HPDE6-E6E7 (cell line): ENCODE data around the gene EBF3.

Source experiments
- DNase-seq: peaks from one replicate; pipeline ENCODE4 v3.0.0; 2011; ENCODE audit warnings: missing footprints; ENCODE audit errors: extremely low spot score

EBF3 gene

GRCh38 chr10:129963641-129964501 is at the start of gene EBF3:
Gene EBF3 (minus strand): TSS chr10:129964274. CDS start chr10:129963768, 506 bp downstream.
- DNase-seq = no peak

GRCh38 chr10:130013335-130014262 is 49.5 kb upstream of the EBF3 start:
- DNase-seq = no peak

- no peak for DNase-seq
These were observed 48.1 kb upstream of the EBF3 start for GRCh38 chr10:130012129-130012528.

GRCh38 chr10:130010653-130011052 is 46.6 kb upstream of the EBF3 start:
- no peak for DNase-seq

- DNase-seq = no peak
These were observed 45.2 kb upstream of the EBF3 start for GRCh38 chr10:130009228-130009627.

- no peak for DNase-seq
These were observed 39.9 kb upstream of the EBF3 start for GRCh38 chr10:130003787-130004613.

GRCh38 chr10:130003166-130003565 is 39.1 kb upstream of the EBF3 start:
- no peak for DNase-seq

GRCh38 chr10:130002606-130003005 is 38.5 kb upstream of the EBF3 start:
- DNase-seq = no peak

GRCh38 chr10:130000918-130001317 is 36.8 kb upstream of the EBF3 start:
- no peak for DNase-seq

- no peak for DNase-seq
These were observed 35.1 kb upstream of the EBF3 start for GRCh38 chr10:129999140-129999539.

GRCh38 chr10:129993621-129994020 is 29.5 kb upstream of the EBF3 start:
- no peak for DNase-seq

GRCh38 chr10:129992356-129992755 is 28.3 kb upstream of the EBF3 start:
- no peak for DNase-seq

GRCh38 chr10:129982825-129983224 is 18.8 kb upstream of the EBF3 start:
- no peak for DNase-seq

GRCh38 chr10:129978980-129979379 is 14.9 kb upstream of the EBF3 start:
- DNase-seq = no peak

GRCh38 chr10:129978322-129978721 is 14.2 kb upstream of the EBF3 start:
- DNase-seq = no peak

- DNase-seq = no peak
These were observed 13.7 kb upstream of the EBF3 start for GRCh38 chr10:129977794-129978193.

GRCh38 chr10:129973674-129974059 is 9.6 kb upstream of the EBF3 start:
- DNase-seq = no peak

- no peak for DNase-seq
These were observed 9.0 kb upstream of the EBF3 start for GRCh38 chr10:129972966-129973673.

- no peak for DNase-seq
These were observed 8.3 kb upstream of the EBF3 start for GRCh38 chr10:129972145-129972965.
